Cerebellar cortex (tissue), 1 donor: Measurements from ENCODE around the gene CALML5.

ENCODE experiments used
- DNase-seq: peaks from one replicate; pipeline ENCODE4 v3.0.0-alpha.2; 2015; ENCODE audit warnings: low spot score

Gene CALML5

GRCh38 chr10:5515948-5516761 lies 16.8 kb upstream of the CALML5 start:
- no peak for DNase-seq

- DNase-seq: no peak
Measured at GRCh38 chr10:5514226-5514850, 15.0 kb upstream of the CALML5 start.

- DNase-seq: no peak
Measured at GRCh38 chr10:5512881-5513612, 13.7 kb upstream of the CALML5 start.

- no peak for DNase-seq
Measured at GRCh38 chr10:5512331-5512730, 13.0 kb upstream of the CALML5 start.

GRCh38 chr10:5511885-5512280 lies 12.5 kb upstream of the CALML5 start:
- DNase-seq: no peak

GRCh38 chr10:5511231-5511884 lies 12.0 kb upstream of the CALML5 start:
- no peak for DNase-seq

- no peak for DNase-seq
Measured at GRCh38 chr10:5510281-5511072, 11.1 kb upstream of the CALML5 start.

GRCh38 chr10:5509691-5510090 lies 10.3 kb upstream of the CALML5 start:
- no peak for DNase-seq

GRCh38 chr10:5509236-5509635 lies 9.9 kb upstream of the CALML5 start:
- no peak for DNase-seq

GRCh38 chr10:5508786-5509185 lies 9.4 kb upstream of the CALML5 start:
- no peak for DNase-seq

- no peak for DNase-seq
Measured at GRCh38 chr10:5508161-5508604, 8.8 kb upstream of the CALML5 start.

GRCh38 chr10:5507649-5508131 lies 8.3 kb upstream of the CALML5 start:
- DNase-seq: no peak

- DNase-seq: no peak
Measured at GRCh38 chr10:5506751-5507648, 7.6 kb upstream of the CALML5 start.

- DNase-seq: no peak
Measured at GRCh38 chr10:5506246-5506645, 6.9 kb upstream of the CALML5 start.

GRCh38 chr10:5504146-5505072 lies 5.0 kb upstream of the CALML5 start:
- no peak for DNase-seq

GRCh38 chr10:5503477-5503835 lies 4.1 kb upstream of the CALML5 start:
- no peak for DNase-seq

- no peak for DNase-seq
Measured at GRCh38 chr10:5502571-5503476, 3.5 kb upstream of the CALML5 start.

- DNase-seq: no peak
Measured at GRCh38 chr10:5502061-5502521, 2.7 kb upstream of the CALML5 start.
